Measurements from ENCODE around the gene ERI3. TPM values are rescaled to one million over a fixed set of nuclear protein-coding genes. Genes with fewer than 3 reads are reported as not detected.

ERI3 gene
- total and polyA plus RNA-seq, 2 of the 4 experiments (the other 2 are of a cell fraction), result 56.6 to 70.9 TPM

DNA sequence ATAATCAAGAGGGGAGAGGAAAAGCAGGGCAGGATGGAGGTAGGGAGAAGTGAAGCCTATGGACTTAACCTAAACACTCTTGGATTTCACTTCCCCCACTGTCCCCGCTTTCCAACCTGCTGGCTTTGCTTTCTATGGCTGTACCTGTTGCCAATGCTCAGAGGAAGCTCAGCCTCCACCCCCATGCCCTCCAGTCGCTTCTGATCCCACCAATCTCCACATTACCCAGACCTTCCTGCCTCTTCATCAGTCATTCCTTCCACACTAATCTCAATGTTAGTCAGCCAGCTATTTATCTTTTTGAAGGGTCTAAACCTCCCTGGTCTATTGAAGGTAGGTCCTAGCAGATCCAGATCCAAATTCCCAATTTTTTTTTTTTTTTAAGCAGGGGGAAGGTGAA, 24.1 kb downstream of the ERI3 start:
- no peak overlapping the region for H3K14ac ChIP-seq (replicated peaks; ENCODE audit: low read depth, low read length)
- in situ Hi-C loops (cut with MboI; ENCODE audit: low sequenced_read_pairs) (no loop called here), intact Hi-C loops (cut with micrococcal nuclease) (no loop called here), dilution Hi-C loops (cut with HindIII; ENCODE audit: low sequenced_read_pairs, unreplicated experiment) (no loop called here)
- H2BK15ac ChIP-seq (ENCODE audit: low read depth, low read length), result no peak overlapping the region
- peaks cover 10 to 32% of the 10 kb centered on the region in 2 experiments; a peak in 3 of 4 replicates for H3K79me1 ChIP-seq (ENCODE audit: low read depth in 1 of 2, low read length in 2 of 2)
- H3K27ac ChIP-seq (ENCODE audit: insufficient read depth, low read length), result no peak overlapping the region
- H4K91ac ChIP-seq (ENCODE audit: insufficient read depth, low read depth, low read length), result no peak overlapping the region
- H2AK5ac ChIP-seq (ENCODE audit: low read depth, low read length), result no peak overlapping the region
- ATAC-seq (ENCODE audit: low read depth) (no peak), DNase-seq (no peak)
- no peak overlapping the region for H3K4ac ChIP-seq (ENCODE audit: low read depth, low read length)
- peaks cover 16% of the 10 kb centered on the region for H4K20me1 ChIP-seq (ENCODE audit: insufficient read depth, low read length)
- H3K56ac ChIP-seq (ENCODE audit: extremely low read depth, insufficient read depth, low read length), result no peak overlapping the region
- H3K9ac ChIP-seq (ENCODE audit: low read depth, low read length), result no peak overlapping the region
- no peak for TF ChIP-seq RCOR1 (IDR thresholded peaks at IDR 0.05; ENCODE audit: insufficient replicate concordance, low read length)
- no peak for TF ChIP-seq BHLHE40 (IDR thresholded peaks at IDR 0.05; ENCODE audit: low read depth, low read length)
- no peak for TF ChIP-seq MAZ (IDR thresholded peaks at IDR 0.05; ENCODE audit: borderline replicate concordance, low read depth, low read length)
- no peak for TF ChIP-seq CHD1 (IDR thresholded peaks at IDR 0.05; ENCODE audit: low read depth, low read length)
- H3K9me1 ChIP-seq (ENCODE audit: insufficient read depth, low read length), result peaks cover 13% of the 10 kb centered on the region
- no peak overlapping the region for H2BK20ac ChIP-seq (ENCODE audit: low read depth, low read length)
- no peak overlapping the region for H2AK9ac ChIP-seq (replicated peaks; ENCODE audit: low read depth, low read length, poor library complexity)
- peaks cover 13% of the 10 kb centered on the region for H3K36me3 ChIP-seq (ENCODE audit: control insufficient read depth, insufficient read depth, low read length)
- H2AFZ ChIP-seq (replicated peaks; ENCODE audit: low read length, poor library complexity), result no peak overlapping the region
- H3K4me3 ChIP-seq (ENCODE audit: insufficient read depth, low read depth, low read length), result no peak overlapping the region
- H3K4me2 ChIP-seq (ENCODE audit: low read depth, low read length), result no peak overlapping the region
- no peak overlapping the region for H3K23ac ChIP-seq (ENCODE audit: low read depth, low read length)
- H3K9me3 ChIP-seq (ENCODE audit: control insufficient read depth, insufficient read depth, low read length), result no peaks in the 10 kb centered on the region
- H3K18ac ChIP-seq (ENCODE audit: low read depth, low read length), result no peak overlapping the region
- POLR2A ChIA-PET (ENCODE audit: unreplicated experiment), result interaction anchor here (0.7 kb wide), 1 partner anchor 222 kb away, joined by 4 read pairs; no protein-coding TSS in a partner anchor
- peaks cover 15% of the 10 kb centered on the region for H3K4me1 ChIP-seq (ENCODE audit: control insufficient read depth, insufficient read depth, low read length)
- H2BK120ac ChIP-seq (ENCODE audit: low read depth, low read length), result no peak overlapping the region
- no TSS peak for BruUV-seq (replicated peaks)
- H4K5ac ChIP-seq (ENCODE audit: low read depth, low read length), result no peak overlapping the region
- no peaks in the 10 kb centered on the region for H3K27me3 ChIP-seq (ENCODE audit: control insufficient read depth, insufficient read depth, low read length)
- no peak overlapping the region for H4K8ac ChIP-seq (ENCODE audit: low read depth in 2 of 2, low read length in 2 of 2)
- H2BK5ac ChIP-seq (ENCODE audit: low read depth, low read length, poor library complexity, severe bottlenecking), result no peak overlapping the region
- CTCF ChIA-PET, result interaction anchor here (0.6 kb wide), 1 partner anchor 37 kb away, joined by 3 read pairs; no protein-coding TSS in a partner anchor
- 63% methylated on average over 2 of the region's 2 CpGs; no CpG with 5 or more reads in 1 of the 2 experiments for WGBS, 2 experiments (ENCODE audit: extremely low coverage in 2 of 2, insufficient read length in 1 of 2)

All from IMR-90 (cell line).